K562 (cell line): ENCODE results near the gene SETD4. TPM values are rescaled to one million over a fixed set of nuclear protein-coding genes. Genes with fewer than 3 reads are reported as not detected.

Source experiments
- ATAC-seq: fragments of 200-7000 bp; cut with Tn5 transposase; 3 replicates; pipeline ENCODE4 v1.9.1; 2020; ENCODE audit warnings: moderate library complexity
- BruUV-seq: library from RNA; stranded (reverse); fragments of 400-500 nt; replicated peaks from 2 replicates; lab custom pipeline; 2021; lab: Mats Ljungman, UMichigan
- CTCF ChIA-PET: fragments of 300-600 bp; formaldehyde crosslinking; extraction: SDS; loops from one replicate; lab custom pipeline; 2021; ENCODE audit warnings: low intra/inter-chr PET ratio; lab: Yijun Ruan, JAX
- POLR2A ChIA-PET: fragments of 300-600, 350-650 bp; sonication (Branson Sonifier 250); formaldehyde crosslinking; extraction: SDS; loops from one replicate; lab custom pipeline; 2021; ENCODE audit warnings: antibody characterized with exemption, inconsistent platforms; lab: Yijun Ruan, JAX
- DNase-seq, 4 experiments: peaks; one replicate each; pipeline versions ENCODE4 v3.0.0 to v3.0.0-alpha.2; 2011 to 2018; ENCODE audit warnings: low spot score in 3 of 4, mixed read lengths in 3 of 4; ENCODE audit errors: extremely low read depth in 1 of 4
- FAIRE-seq: peaks from 2 replicates; lab custom pipeline; 2011; peaks lifted over from hg19 to GRCh38; lab: Jason Lieb, UNC
- H2AFZ ChIP-seq: 2 replicates; pipeline ENCODE4 v1.6.0; 2011; ENCODE audit warnings: low read depth, low read length, control low read depth, inconsistent platforms
- H3K27ac ChIP-seq: fragments of 200-600 bp; 3 replicates; pipeline ENCODE4 v1.8.0; 2011; ENCODE audit warnings: low read depth, mild to moderate bottlenecking, control low read depth, inconsistent platforms, low read length, moderate library complexity, mixed read lengths; ENCODE audit errors: extremely low read depth
- H3K27me3 ChIP-seq, 2 experiments: fragments of 300-600 bp in 1 of 2; 2 replicates in 1 of 2; 3 replicates in 1 of 2; pipeline versions ENCODE4 v1.6.0 to v1.8.0; 2011; ENCODE audit warnings: inconsistent platforms in 2 of 2, low read length in 2 of 2, mild to moderate bottlenecking in 1 of 2, mixed read lengths in 1 of 2, moderate library complexity in 1 of 2; ENCODE audit not compliant: control insufficient read depth in 2 of 2, insufficient read depth in 2 of 2
- H3K36me3 ChIP-seq: fragments of 300-600 bp; 3 replicates; pipeline ENCODE4 v1.8.0; 2011; ENCODE audit warnings: mild to moderate bottlenecking, low read length, inconsistent platforms; ENCODE audit not compliant: control insufficient read depth, insufficient read depth
- H3K4me1 ChIP-seq, 2 experiments: fragments of 200-600 bp in 1 of 2; replicated peaks in 1 of 2; 2 replicates in 1 of 2; 3 replicates in 1 of 2; pipeline versions ENCODE4 v1.5.1 to v1.8.0; 2011; ENCODE audit warnings: inconsistent platforms in 2 of 2, low read length in 2 of 2, mild to moderate bottlenecking in 1 of 2, mixed read lengths in 1 of 2, moderate library complexity in 1 of 2; ENCODE audit not compliant: control insufficient read depth in 2 of 2, insufficient read depth in 2 of 2
- H3K4me2 ChIP-seq: 2 replicates; pipeline ENCODE4 v1.6.1; 2011; ENCODE audit warnings: low read length, control low read depth, inconsistent platforms, mixed read lengths; ENCODE audit not compliant: insufficient read depth
- H3K4me3 ChIP-seq: fragments of 200-600 bp; sonication (generic), shearing (Covaris generic); 2 replicates; pipeline ENCODE4 v1.5.1; 2016; ENCODE audit warnings: control low read depth, inconsistent platforms
- H3K79me2 ChIP-seq: fragments of 200-600 bp; 3 replicates; pipeline ENCODE4 v1.8.0; 2011; ENCODE audit warnings: low read length, inconsistent platforms; ENCODE audit not compliant: control insufficient read depth, insufficient read depth
- H3K9ac ChIP-seq, 2 experiments: 2 replicates each; pipeline versions ENCODE4 v1.6.0 to v1.6.1; 2011; ENCODE audit warnings: low read depth in 2 of 2, low read length in 2 of 2, control low read depth in 1 of 2, inconsistent platforms in 1 of 2, mild to moderate bottlenecking in 1 of 2, mixed read lengths in 1 of 2; ENCODE audit not compliant: insufficient read depth in 1 of 2
- H3K9me1 ChIP-seq: one replicate; pipeline ENCODE4 v1.6.0; 2011; ENCODE audit warnings: inconsistent platforms, mild to moderate bottlenecking, low read length, moderate library complexity; ENCODE audit not compliant: control insufficient read depth, insufficient read depth
- H3K9me3 ChIP-seq: replicated peaks from 2 replicates; pipeline ENCODE4 v1.5.1; 2011; ENCODE audit warnings: low read depth, low read length, inconsistent platforms; ENCODE audit not compliant: control insufficient read depth, insufficient read depth
- H4K20me1 ChIP-seq: replicated peaks from 2 replicates; pipeline ENCODE4 v1.6.1; 2011; ENCODE audit warnings: low read length, inconsistent platforms, mixed read lengths; ENCODE audit not compliant: control insufficient read depth, insufficient read depth
- CTCF ChIP-seq, 3 experiments: IDR thresholded peaks in 2 of 3; conservative IDR thresholded peaks in 1 of 3; 2 replicates each; pipeline ENCODE4 v1.5.1; 2011 to 2012; ENCODE audit warnings: low read length in 3 of 3, mild to moderate bottlenecking in 3 of 3, control low read depth in 2 of 3, improper control_type of control experiment in 1 of 3, inconsistent platforms in 1 of 3, low read depth in 1 of 3, mixed read lengths in 1 of 3, moderate library complexity in 1 of 3; ENCODE audit not compliant: insufficient read depth in 2 of 3
- ELK3 ChIP-seq: fragments of 450-650 bp; formaldehyde crosslinking; IDR thresholded peaks from 2 replicates; pipeline ENCODE4 v1.4.0; 2020; ENCODE audit warnings: mild to moderate bottlenecking
- MBD2 ChIP-seq: sonication (generic); IDR thresholded peaks from 2 replicates; pipeline ENCODE4 v1.6.1; 2016; ENCODE audit warnings: low read depth, borderline replicate concordance
- MTA1 ChIP-seq: fragments of 450-650 bp; IDR thresholded peaks from 2 replicates; pipeline ENCODE4 v1.6.1; 2017; ENCODE audit warnings: borderline replicate concordance
- PHF20 ChIP-seq: fragments of 450-650 bp; IDR thresholded peaks from 2 replicates; pipeline ENCODE4 v1.6.1; 2018; ENCODE audit not compliant: partially characterized antibody
- RBM22 ChIP-seq: fragments of 200-400 bp; formaldehyde crosslinking; IDR thresholded peaks from 2 replicates; pipeline ENCODE4 v1.6.1; 2018; ENCODE audit warnings: low read length, low read depth; ENCODE audit not compliant: poor library complexity, severe bottlenecking
- SAFB ChIP-seq: fragments of 200-400 bp; formaldehyde crosslinking; IDR thresholded peaks from 2 replicates; pipeline ENCODE4 v1.6.1; 2017; ENCODE audit warnings: low read depth, low read length, borderline replicate concordance
- SP2 ChIP-seq: IDR thresholded peaks from 2 replicates; pipeline ENCODE4 v1.6.1; 2011; ENCODE audit warnings: mild to moderate bottlenecking, low read depth, low read length, moderate library complexity; ENCODE audit not compliant: poor library complexity, severe bottlenecking; ENCODE audit errors: extremely low read depth
- USF2 ChIP-seq: sonication (generic); formaldehyde crosslinking; IDR thresholded peaks from 2 replicates; pipeline ENCODE4 v1.5.0; 2020; ENCODE audit warnings: missing genetic modification reagents
- ZNF217 ChIP-seq: sonication (generic); formaldehyde crosslinking; IDR thresholded peaks from 2 replicates; pipeline ENCODE4 v1.8.0; 2022; ENCODE audit warnings: mild to moderate bottlenecking, missing genetic modification reagents
- ZNF280B ChIP-seq: fragments of 250-450 bp; sonication (Bioruptor Pico); IDR thresholded peaks from 2 replicates; pipeline ENCODE4 v1.5.1; 2021; ENCODE audit warnings: mild to moderate bottlenecking
- ZNF79 ChIP-seq: fragments of 250-450 bp; sonication (Bioruptor Pico); IDR thresholded peaks from 2 replicates; pipeline ENCODE4 v1.4.0; 2020; ENCODE audit warnings: low read depth, mild to moderate bottlenecking, moderate library complexity
- WGBS: fragments of 100-300 bp; shearing (Covaris generic); methylation state at CpG from one replicate; pipeline ENCODE4 v1.1.6; 2016; ENCODE audit warnings: low coverage, mixed read lengths; ENCODE audit not compliant: insufficient coverage; ENCODE audit errors: missing lambda C conversion rate; 5-methylcytosine and 5-hydroxymethylcytosine counted together
- in situ Hi-C: fragments of 300-500 bp; cut with MboI; formaldehyde crosslinking; loops from 4 replicates; pipeline ENCODE4 v1.15.0; 2018; ENCODE audit warnings: inconsistent platforms, mixed read lengths
- intact Hi-C: fragments of 100-400 bp; cut with micrococcal nuclease; formaldehyde crosslinking; loops from 2 replicates; pipeline ENCODE4 v1.14.2; 2022
- polyA plus RNA-seq, 8 experiments: library from polyadenylated mRNA; depleted of rRNA in 4 of 8; stranded (reverse) in 5 of 8; unstranded in 3 of 8; fragments of >200 nt; fragmentation: Nextera tagmentation in 2 of 8; fragmentation: Illumina TruSeq in 1 of 8; extraction: Ambion mirVana in 2 of 8; extraction: Trizol in 1 of 8; gene quantifications; 2 replicates each; pipeline versions ENCODE4 v1.2.1 to v1.2.3, GENCODE V29; 2011 to 2014; ENCODE audit warnings: inconsistent platforms in 1 of 8, missing spikeins in 1 of 8
- total RNA-seq, 7 experiments: library from RNA; depleted of rRNA in 6 of 7; stranded (reverse); fragments of >200 nt in 6 of 7; fragmentation: Illumina TruSeq in 2 of 7; extraction: Trizol in 2 of 7; gene quantifications; 2 replicates each; pipeline versions ENCODE4 v1.2.1 to v1.2.3, GENCODE V29; 2011 to 2021; ENCODE audit warnings: low replicate concordance in 1 of 7

SETD4 gene
- total and polyA plus RNA-seq, 9 of the 15 experiments (the other 6 are each of a cell fraction or from before 2014, with no cell fraction given) = 16.1 to 51.3 (median 25.7) TPM

GRCh38 chr21:36034211-36034913 is 26.0 kb downstream of the SETD4 start:
- FAIRE-seq = no peak
- POLR2A ChIA-PET = interaction anchor here (0.7 kb wide), 2 partner anchors 10 to 11 kb away, joined by 4 read pairs; no protein-coding TSS in a partner anchor
- intact Hi-C loops = no loop called here
- no peak for TF ChIP-seq RBM22
- no peak for TF ChIP-seq ZNF217 (CRISPR knock-in tag)
- TF ChIP-seq PHF20 = no peak
- no peak for TF ChIP-seq CTCF (IDR thresholded peaks at IDR 0.05 in 2 of 3, conservative IDR thresholded peaks at IDR 0.05 in 1 of 3; ENCODE audit: insufficient read depth in 2 of 3, low read depth in 1 of 3, low read length in 3 of 3)
- TF ChIP-seq SAFB = no peak
- no peak for TF ChIP-seq ZNF280B
- TF ChIP-seq USF2 (CRISPR knock-in tag) = no peak
- TF ChIP-seq MTA1 = no peak
- TF ChIP-seq MBD2 = no peak
- no peak for TF ChIP-seq ZNF79 (CRISPR knock-in tag)
- no peak for TF ChIP-seq ELK3 (CRISPR knock-in tag)
- no peak for TF ChIP-seq SP2

More at GRCh38 chr21:36034211-36034913, 26.0 kb downstream of the SETD4 start:
- 81% methylated on average over 16 of the region's 16 CpGs for WGBS
- Histone ChIP-seq H3K4me2 (no peak overlapping the region), H3K27ac (no peak overlapping the region), H4K20me1 (no peaks in the 10 kb centered on the region), H3K9me1 (no peaks in the 10 kb centered on the region), H3K4me3 (no peak overlapping the region), H3K4me1 (peaks cover 9 to 12% of the 10 kb centered on the region in 2 experiments; a peak in 4 of 5 replicates), H3K9ac (no peak overlapping the region), H3K79me2 (no peaks in the 10 kb centered on the region), H2AFZ (no peak overlapping the region), H3K27me3 (no peaks in the 10 kb centered on the region), H3K36me3 (peaks cover 44% of the 10 kb centered on the region), H3K9me3 (no peaks in the 10 kb centered on the region)
- DNase-seq = no peak
- no TSS peak for BruUV-seq
- in situ Hi-C loops = no loop called here
- no peak for ATAC-seq
- CTCF ChIA-PET = interaction anchor here (0.7 kb wide), 1 partner anchor 1291 kb away, joined by 3 read pairs; no protein-coding TSS in a partner anchor
